CD4-positive, alpha-beta T cell treated with Interleukin-6 at 100 ng/mL for 8 hours (primary cell): Measurements from ENCODE around the gene SHROOM4.

Experiments
- DNase-seq: peaks from one replicate; pipeline ENCODE4 v3.0.0-alpha.2; 2020; ENCODE audit warnings: mixed read lengths, low spot score

Gene SHROOM4

GRCh38 chrX:50705042-50705441 is 109.0 kb downstream of the SHROOM4 start:
- no peak for DNase-seq

DNA sequence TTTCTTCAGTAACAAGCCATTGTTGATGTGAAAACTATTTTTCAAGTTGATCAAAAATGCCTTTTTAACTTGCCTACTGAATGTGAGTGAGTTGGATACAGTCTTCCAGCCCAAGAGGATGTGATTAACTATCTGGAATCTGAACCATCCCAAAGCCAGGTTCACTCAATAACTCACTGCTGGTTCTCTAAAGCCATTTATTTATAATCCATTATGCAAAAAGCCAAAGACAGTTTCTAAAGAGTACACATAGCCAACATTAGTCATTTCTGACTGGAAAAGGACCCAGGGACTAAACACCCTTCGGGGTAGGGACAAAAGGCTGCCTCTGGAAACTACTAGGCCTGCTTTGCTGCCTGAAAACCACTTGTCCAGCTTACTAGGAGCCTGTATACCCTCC is 109.6 kb downstream of the SHROOM4 start:
- DNase-seq = no peak

DNA sequence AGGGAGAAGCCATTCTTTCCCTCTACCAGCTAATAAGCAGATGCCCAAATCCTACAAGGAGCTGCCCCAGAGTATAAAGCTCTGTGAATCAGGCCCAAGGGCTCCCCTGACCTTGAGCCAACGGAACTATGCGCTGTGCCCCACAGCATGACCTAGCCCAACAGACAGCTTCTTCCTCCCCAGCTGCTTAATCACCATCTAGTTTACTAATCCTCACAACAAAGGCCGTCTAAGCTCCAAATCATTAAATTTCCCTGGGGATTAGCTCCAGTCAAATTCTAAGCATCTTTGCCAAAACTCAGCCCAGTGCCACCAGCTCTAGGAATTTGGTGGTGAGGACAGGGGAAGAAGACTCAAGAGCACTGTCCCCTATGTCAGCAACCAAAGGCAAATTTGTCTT is 113.1 kb downstream of the SHROOM4 start:
- DNase-seq = no peak

DNA sequence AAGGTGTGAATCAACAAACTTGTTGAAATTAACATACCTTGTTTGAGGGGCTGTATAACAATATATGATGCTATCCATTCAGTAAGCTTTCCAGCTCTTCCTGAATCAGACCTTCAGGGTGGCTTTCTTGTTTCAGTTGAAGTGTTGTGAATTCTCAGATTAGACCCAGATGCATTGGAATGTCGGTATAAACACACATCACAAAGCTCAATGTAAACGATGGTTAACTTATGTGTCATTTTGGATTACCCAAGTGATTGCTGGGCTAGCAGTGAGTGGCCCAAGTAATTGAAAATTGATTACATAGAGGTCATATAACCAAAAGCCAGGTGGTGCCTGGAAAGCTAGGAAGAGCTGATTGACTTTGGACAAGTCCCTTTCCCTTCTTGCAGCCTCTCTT is 115.0 kb downstream of the SHROOM4 start:
- no peak for DNase-seq

DNA sequence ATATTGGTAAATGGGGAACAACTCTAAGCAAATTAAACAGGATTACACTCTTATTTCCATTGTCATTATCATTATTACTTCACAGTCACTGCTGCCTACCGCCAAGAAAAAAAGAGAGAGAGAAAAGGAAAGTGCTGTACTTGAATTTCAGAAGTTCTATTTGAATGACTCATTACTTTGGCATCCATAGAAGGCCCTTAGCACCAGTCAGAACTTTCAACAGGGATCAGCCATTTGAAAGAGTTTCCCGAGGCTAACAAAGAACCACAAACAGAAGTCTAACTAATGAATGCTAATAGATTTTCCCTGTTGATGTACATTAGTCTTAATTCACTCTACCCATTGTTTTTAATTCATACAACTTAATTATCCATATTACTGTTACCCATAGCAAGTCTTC is 116.3 kb downstream of the SHROOM4 start:
- no peak for DNase-seq

- peak; percentile 26 for DNase-seq
These were observed 122.2 kb downstream of the SHROOM4 start for GRCh38 chrX:50691820-50692219.

GRCh38 chrX:50684871-50685270 is 129.1 kb downstream of the SHROOM4 start:
- DNase-seq = no peak

DNA sequence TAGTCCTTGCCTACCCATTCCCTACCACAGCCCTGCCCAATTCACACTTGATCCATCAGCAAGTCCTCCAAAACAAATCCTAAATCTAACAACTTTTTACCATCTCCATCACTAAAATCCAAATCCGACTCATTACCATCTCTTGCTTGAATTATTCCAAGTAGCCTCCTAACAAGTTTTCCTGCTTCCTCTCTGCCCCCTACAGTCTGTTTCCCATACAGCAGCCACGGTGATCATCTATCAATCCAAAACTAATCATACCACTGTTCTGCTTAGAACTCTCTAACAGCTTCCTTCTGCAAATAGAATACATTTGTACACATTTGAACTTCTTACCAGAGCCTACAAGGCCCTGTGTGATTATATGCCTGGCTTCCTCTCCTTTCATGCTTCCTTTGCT is 133.0 kb downstream of the SHROOM4 start:
- no peak for DNase-seq

GRCh38 chrX:50677789-50678188 is 136.2 kb downstream of the SHROOM4 start:
- DNase-seq = no peak

- no peak for DNase-seq
These were observed 142.3 kb downstream of the SHROOM4 start for GRCh38 chrX:50671661-50672060.

GRCh38 chrX:50668860-50669259 is 145.1 kb downstream of the SHROOM4 start:
- DNase-seq = no peak

- no peak for DNase-seq
These were observed 165.8 kb downstream of the SHROOM4 start for GRCh38 chrX:50648156-50648555.

GRCh38 chrX:50644496-50644895 is 169.5 kb downstream of the SHROOM4 start:
- DNase-seq = no peak

DNA sequence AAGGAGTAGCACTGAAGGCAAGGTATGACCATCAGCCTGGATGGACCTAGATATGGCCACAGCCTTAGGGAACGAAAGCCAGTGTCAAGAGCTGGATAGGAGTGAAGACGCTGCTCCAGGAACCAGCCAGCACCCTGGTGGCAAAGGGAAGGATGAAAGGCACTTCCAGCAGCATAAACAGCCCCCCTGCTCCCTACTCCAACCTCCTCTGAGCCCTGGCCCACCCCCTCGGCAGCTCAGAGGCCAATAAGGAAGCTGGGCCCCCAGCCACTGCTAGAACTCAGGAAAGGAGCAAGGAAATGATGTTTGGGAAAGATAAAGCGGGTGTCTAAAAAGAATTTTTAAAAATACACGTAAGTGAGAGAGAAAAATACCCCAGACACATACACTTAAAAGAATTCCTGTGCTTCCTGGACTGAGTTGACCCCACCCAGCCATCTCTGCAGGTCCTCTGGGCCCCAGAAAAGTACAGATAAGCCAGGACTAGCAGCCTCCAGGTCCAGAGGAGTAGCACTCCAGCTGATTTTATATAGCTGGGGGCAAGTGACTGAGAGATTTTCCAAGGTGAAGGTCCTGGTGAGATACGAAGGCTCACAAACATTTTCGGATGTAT is 170.4 kb downstream of the SHROOM4 start:
- no peak for DNase-seq

GRCh38 chrX:50638123-50638522 is 175.9 kb downstream of the SHROOM4 start:
- DNase-seq = no peak

DNA sequence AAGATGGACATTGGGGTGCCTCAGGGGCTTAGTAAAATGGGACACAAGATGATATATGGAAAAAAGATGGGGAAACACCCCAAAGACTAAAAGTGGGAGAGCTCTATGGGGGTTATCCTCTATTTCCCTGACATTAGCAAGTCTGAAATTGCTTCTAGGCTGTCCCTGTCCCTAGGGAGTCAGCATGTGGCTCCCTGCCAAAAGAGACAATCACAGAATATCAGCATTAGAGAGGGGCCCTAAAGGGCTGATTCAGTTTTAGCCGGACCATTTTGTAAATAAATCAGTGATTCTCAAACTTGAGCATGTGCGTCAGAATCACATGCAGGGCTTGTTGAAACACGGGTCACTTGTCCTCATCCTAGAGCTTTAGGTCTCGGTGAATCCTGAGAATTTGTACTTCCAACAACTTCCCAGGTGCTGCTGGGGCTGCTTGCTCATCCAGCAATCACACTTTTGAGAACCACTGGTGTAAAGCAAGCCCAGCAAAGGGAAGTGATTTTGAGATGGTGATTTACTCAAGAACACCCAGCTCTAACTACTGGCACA is 178.1 kb downstream of the SHROOM4 start:
- no peak for DNase-seq

DNA sequence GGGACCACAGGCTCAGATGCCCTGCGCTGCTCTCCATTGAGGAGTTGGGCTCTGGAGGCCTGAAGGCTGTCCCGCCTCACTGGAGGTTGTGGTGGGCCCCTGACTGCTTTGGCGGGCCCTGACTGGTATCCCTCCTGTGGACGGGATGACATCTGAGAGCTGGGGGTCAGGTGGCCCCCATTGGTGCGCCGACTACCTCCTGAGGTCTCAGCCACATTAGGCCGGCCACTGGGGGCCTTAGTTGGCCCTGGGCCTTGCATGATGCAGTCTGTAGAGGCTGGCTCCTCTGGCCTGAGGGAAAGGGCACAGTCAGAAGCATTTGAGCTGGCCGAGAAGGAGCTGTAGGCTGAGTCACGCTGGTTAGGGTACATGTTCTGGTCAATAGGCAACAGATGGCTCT is 178.8 kb downstream of the SHROOM4 start:
- no peak for DNase-seq

DNA sequence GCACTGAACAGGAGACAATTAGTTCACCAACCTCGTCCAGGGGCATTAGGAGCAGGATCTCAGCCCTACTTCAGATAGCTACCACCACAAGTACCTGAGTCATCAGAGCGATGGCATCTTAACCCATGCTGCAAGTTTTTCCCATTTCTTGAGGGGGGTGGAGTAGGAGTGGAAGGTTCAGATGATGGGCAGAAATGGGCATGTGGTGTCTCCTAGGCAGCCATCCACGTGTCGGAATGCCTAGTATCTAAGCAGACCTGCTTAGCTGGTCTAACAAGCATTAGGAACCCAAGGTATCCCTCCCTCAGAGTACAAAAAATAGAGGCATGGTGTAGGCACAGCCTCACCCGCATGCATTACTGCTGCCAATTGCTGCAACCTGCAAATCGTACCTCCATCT is 184.2 kb downstream of the SHROOM4 start:
- no peak for DNase-seq

GRCh38 chrX:50627696-50628095 is 186.3 kb downstream of the SHROOM4 start:
- DNase-seq = no peak

- DNase-seq = no peak
These were observed 187.6 kb downstream of the SHROOM4 start for GRCh38 chrX:50626432-50626831.

GRCh38 chrX:50622751-50623150 is 191.2 kb downstream of the SHROOM4 start:
- DNase-seq = no peak

DNA sequence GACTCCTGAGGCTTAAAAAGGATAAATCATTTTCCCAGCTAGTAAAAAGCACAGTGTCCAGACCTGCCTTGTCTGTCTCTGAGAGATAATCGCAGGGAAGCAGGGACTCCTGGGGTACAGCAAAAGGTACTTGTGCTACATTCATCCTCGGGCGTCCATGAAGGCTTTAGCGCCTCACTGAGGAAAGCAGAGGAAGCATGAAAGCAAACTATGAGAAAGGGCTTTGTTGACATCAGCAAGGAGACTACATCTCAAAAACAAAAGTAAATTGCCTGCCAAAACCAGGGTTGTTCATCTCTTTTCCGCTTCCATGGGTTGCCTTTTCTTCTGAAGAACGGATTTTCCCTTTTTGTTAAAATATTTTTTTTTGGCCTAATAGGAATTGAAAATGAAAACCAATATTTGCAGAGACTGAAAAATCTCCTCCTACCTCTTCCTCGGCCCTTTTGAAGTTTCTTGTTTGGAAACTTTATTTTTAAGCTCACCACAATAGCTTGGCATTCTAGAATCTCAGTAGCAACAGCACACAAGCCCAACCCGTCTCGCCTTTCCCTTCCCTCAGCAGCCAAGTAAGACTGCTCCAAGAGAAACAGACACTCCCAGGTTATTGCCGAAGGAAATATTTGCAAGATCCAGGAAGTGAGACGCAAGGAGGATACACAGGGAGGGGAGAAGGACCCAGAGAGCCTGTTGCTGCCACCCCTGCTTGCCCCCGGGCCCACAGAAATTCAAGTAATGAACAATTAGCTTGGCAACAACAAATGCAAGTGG is 195.0 kb downstream of the SHROOM4 start:
- no peak for DNase-seq

GRCh38 chrX:50617183-50617582 is 196.8 kb downstream of the SHROOM4 start:
- no peak for DNase-seq
